H1 (cell line): ENCODE results near the gene NPIPA2. TPM values are rescaled to one million over a fixed set of nuclear protein-coding genes. Genes with fewer than 3 reads are reported as not detected.
"Not testable (repeated sequence)": the region's sequence is repeated elsewhere in the genome, so short reads cannot be mapped to it uniquely, and the experiment has no call there.

Experiments used
- CTCF ChIA-PET: fragments of 300-600 bp; sonication (Branson Sonifier 250); formaldehyde crosslinking; loops from one replicate; lab custom pipeline; 2021; ENCODE audit not compliant: partially characterized antibody; lab: Charles Lee
- POLR2A ChIA-PET: fragments of 300-600 bp; sonication (Branson Sonifier 250); formaldehyde crosslinking; loops from one replicate; lab custom pipeline; 2021; ENCODE audit warnings: inconsistent platforms; ENCODE audit not compliant: partially characterized antibody; lab: Charles Lee
- DNase-seq, 2 experiments: peaks; one replicate each; pipeline versions ENCODE4 v3.0.0 to v3.0.0-alpha.2; 2010 to 2022; ENCODE audit warnings: low spot score in 2 of 2, low read depth in 1 of 2, mixed read lengths in 1 of 2
- FAIRE-seq: peaks from 2 replicates; lab custom pipeline; 2011; peaks lifted over from hg19 to GRCh38; lab: Jason Lieb, UNC
- H2AFZ ChIP-seq: 2 replicates; pipeline ENCODE4 v1.8.1; 2012; ENCODE audit warnings: low read length, inconsistent platforms
- H2AK5ac ChIP-seq: 2 replicates; pipeline ENCODE4 v1.6.1; 2013; ENCODE audit warnings: low read depth, low read length
- H2BK120ac ChIP-seq: replicated peaks from 2 replicates; pipeline ENCODE3; 2013; ENCODE audit warnings: low read depth, low read length, inconsistent platforms
- H2BK12ac ChIP-seq: 2 replicates; pipeline ENCODE4 v1.6.1; 2013; ENCODE audit warnings: low read depth, low read length
- H2BK15ac ChIP-seq: 2 replicates; pipeline ENCODE4 v1.6.1; 2013; ENCODE audit warnings: low read length
- H2BK20ac ChIP-seq: 2 replicates; pipeline ENCODE4 v1.6.1; 2013; ENCODE audit warnings: low read length
- H2BK5ac ChIP-seq: 2 replicates; pipeline ENCODE4 v1.6.1; 2013; ENCODE audit warnings: low read depth, low read length
- H3K14ac ChIP-seq: 2 replicates; pipeline ENCODE4 v1.6.1; 2013; ENCODE audit warnings: inconsistent platforms; ENCODE audit not compliant: insufficient read length
- H3K18ac ChIP-seq: 2 replicates; pipeline ENCODE4 v1.6.1; 2013; ENCODE audit warnings: low read length; ENCODE audit errors: extremely low read depth
- H3K23ac ChIP-seq: 2 replicates; pipeline ENCODE4 v1.6.1; 2013; ENCODE audit warnings: inconsistent platforms; ENCODE audit not compliant: insufficient read length
- H3K23me2 ChIP-seq: 2 replicates; pipeline ENCODE4 v1.6.1; 2013; ENCODE audit warnings: low read depth, low read length
- H3K27ac ChIP-seq: 2 replicates; pipeline ENCODE4 v1.6.1; 2011; ENCODE audit warnings: low read depth, low read length, inconsistent platforms
- H3K27me3 ChIP-seq, 4 experiments: replicated peaks in 1 of 4; 1 replicate in 1 of 4; 2 replicates in 3 of 4; pipeline versions ENCODE4 v1.6.1 to v1.8.1; 2011 to 2013; ENCODE audit warnings: low read length in 3 of 4, mild to moderate bottlenecking in 3 of 4, inconsistent platforms in 2 of 4, mixed read lengths in 2 of 4, moderate library complexity in 1 of 4; ENCODE audit not compliant: control insufficient read depth in 3 of 4, insufficient read depth in 3 of 4; ENCODE audit errors: extremely low read depth in 1 of 4
- H3K36me3 ChIP-seq, 4 experiments: 2 replicates each; pipeline versions ENCODE4 v1.6.1 to v1.8.1; 2011 to 2013; ENCODE audit warnings: mild to moderate bottlenecking in 4 of 4, low read length in 3 of 4, moderate library complexity in 2 of 4, control low read depth in 1 of 4, inconsistent platforms in 1 of 4; ENCODE audit not compliant: insufficient read depth in 4 of 4, control insufficient read depth in 2 of 4
- H3K4ac ChIP-seq: replicated peaks from 2 replicates; pipeline ENCODE3; 2013; ENCODE audit warnings: low read length, low read depth, mixed read lengths, inconsistent platforms; ENCODE audit not compliant: insufficient read length
- H3K4me1 ChIP-seq, 4 experiments: replicated peaks in 1 of 4; 1 replicate in 1 of 4; 2 replicates in 3 of 4; pipeline versions ENCODE4 v1.6.1 to v1.8.1; 2011 to 2013; ENCODE audit warnings: low read length in 3 of 4, inconsistent platforms in 2 of 4, mixed read lengths in 1 of 4; ENCODE audit not compliant: insufficient read depth in 4 of 4, control insufficient read depth in 3 of 4
- H3K4me2 ChIP-seq, 2 experiments: 2 replicates each; pipeline versions ENCODE4 v1.6.1 to v1.8.1; 2011 to 2013; ENCODE audit warnings: low read depth in 2 of 2, low read length in 2 of 2, control low read depth in 1 of 2, inconsistent platforms in 1 of 2, mild to moderate bottlenecking in 1 of 2; ENCODE audit not compliant: insufficient read depth in 1 of 2
- H3K4me3 ChIP-seq, 4 experiments: fragments of 200-600, 300-600 bp in 1 of 4; sonication (generic), shearing (Covaris generic), sonication (Bioruptor Twin) in 1 of 4; 2 replicates each; pipeline versions ENCODE4 v1.5.1 to v1.8.1; 2011 to 2016; ENCODE audit warnings: low read length in 4 of 4, low read depth in 3 of 4, control low read depth in 2 of 4, inconsistent platforms in 2 of 4, mild to moderate bottlenecking in 2 of 4, mixed read lengths in 1 of 4, moderate library complexity in 1 of 4; ENCODE audit not compliant: insufficient read depth in 2 of 4; ENCODE audit errors: extremely low read depth in 1 of 4
- H3K56ac ChIP-seq: replicated peaks from 2 replicates; pipeline ENCODE3; 2013; ENCODE audit warnings: low read depth, mild to moderate bottlenecking, mixed read lengths, low read length, inconsistent platforms; ENCODE audit not compliant: insufficient read length
- H3K79me1 ChIP-seq: 2 replicates; pipeline ENCODE4 v1.6.1; 2013; ENCODE audit warnings: low read depth, low read length, control low read depth
- H3K79me2 ChIP-seq, 2 experiments: 2 replicates each; pipeline versions ENCODE4 v1.6.1 to v1.8.1; 2012 to 2013; ENCODE audit warnings: low read length in 2 of 2, mild to moderate bottlenecking in 2 of 2, inconsistent platforms in 1 of 2; ENCODE audit not compliant: insufficient read depth in 2 of 2, control insufficient read depth in 1 of 2
- H3K9ac ChIP-seq, 4 experiments: replicated peaks in 1 of 4; 1 replicate in 1 of 4; 2 replicates in 3 of 4; pipeline versions ENCODE4 v1.6.1 to v1.8.1; 2011 to 2013; ENCODE audit warnings: low read depth in 3 of 4, low read length in 3 of 4, control low read depth in 2 of 4, mild to moderate bottlenecking in 2 of 4, moderate library complexity in 2 of 4, inconsistent platforms in 1 of 4; ENCODE audit errors: extremely low read depth in 1 of 4
- H3K9me3 ChIP-seq, 2 experiments: 2 replicates each; pipeline versions ENCODE4 v1.6.1 to v1.8.1; 2012 to 2013; ENCODE audit warnings: mild to moderate bottlenecking in 2 of 2, moderate library complexity in 2 of 2, control low read depth in 1 of 2, inconsistent platforms in 1 of 2, low read depth in 1 of 2, low read length in 1 of 2, mixed read lengths in 1 of 2; ENCODE audit not compliant: insufficient read depth in 2 of 2
- H4K20me1 ChIP-seq, 2 experiments: replicated peaks in 1 of 2; 2 replicates each; pipeline versions ENCODE3 to v1.8.1; 2011 to 2013; ENCODE audit warnings: inconsistent platforms in 2 of 2, low read length in 2 of 2, mild to moderate bottlenecking in 1 of 2; ENCODE audit not compliant: insufficient read depth in 2 of 2, control insufficient read depth in 1 of 2
- H4K5ac ChIP-seq: 2 replicates; pipeline ENCODE4 v1.6.1; 2013; ENCODE audit warnings: low read length, low read depth, mixed read lengths, inconsistent platforms; ENCODE audit not compliant: insufficient read length
- H4K8ac ChIP-seq: 2 replicates; pipeline ENCODE4 v1.8.0; 2013; ENCODE audit warnings: mild to moderate bottlenecking, moderate library complexity, low read length, inconsistent platforms; ENCODE audit not compliant: insufficient read depth; ENCODE audit errors: extremely low read depth
- H4K91ac ChIP-seq: replicated peaks from 2 replicates; pipeline ENCODE3; 2013; ENCODE audit warnings: low read length, mixed read lengths, inconsistent platforms; ENCODE audit not compliant: insufficient read length
- WGBS, 2 experiments: shearing (Covaris generic) in 1 of 2; methylation state at CpG; one replicate each; pipeline versions ENCODE4 v1.1.6 to v1.1.7; 2013 to 2015; ENCODE audit warnings: low lambda C conversion rate in 2 of 2, mixed read lengths in 2 of 2, inconsistent platforms in 1 of 2, low coverage in 1 of 2, missing lambda C conversion rate in 1 of 2; ENCODE audit not compliant: insufficient replicate concordance in 2 of 2, insufficient coverage in 1 of 2, insufficient read length in 1 of 2; ENCODE audit errors: extremely low coverage in 1 of 2, missing lambda C conversion rate in 1 of 2; 5-methylcytosine and 5-hydroxymethylcytosine counted together
- polyA plus RNA-seq, 7 experiments: library from polyadenylated mRNA; depleted of rRNA in 3 of 7; stranded (reverse) in 5 of 7; unstranded in 2 of 7; fragments of >200 nt in 5 of 7; fragments of 200-250 nt in 2 of 7; gene quantifications; 1 replicate in 5 of 7; 2 replicates in 1 of 7; 4 replicates in 1 of 7; pipeline versions ENCODE4 v1.2.1 to v1.2.3, GENCODE V29; 2011 to 2013; ENCODE audit warnings: missing spikeins in 2 of 7, mixed read lengths in 2 of 7
- total RNA-seq: library from RNA; stranded (reverse); fragmentation: NEBNext Ultra II Directional; extraction: Animal tissue kit (Norgen Biotek cat#: 25700); gene quantifications from 2 replicates; pipeline ENCODE4 v1.2.1, GENCODE V29; 2021

The NPIPA2 gene
- total and polyA plus RNA-seq, 2 of the 8 experiments (the other 6 are each of a cell fraction or from before 2014, with no cell fraction given), result 8.9 to 16.8 TPM

DNA sequence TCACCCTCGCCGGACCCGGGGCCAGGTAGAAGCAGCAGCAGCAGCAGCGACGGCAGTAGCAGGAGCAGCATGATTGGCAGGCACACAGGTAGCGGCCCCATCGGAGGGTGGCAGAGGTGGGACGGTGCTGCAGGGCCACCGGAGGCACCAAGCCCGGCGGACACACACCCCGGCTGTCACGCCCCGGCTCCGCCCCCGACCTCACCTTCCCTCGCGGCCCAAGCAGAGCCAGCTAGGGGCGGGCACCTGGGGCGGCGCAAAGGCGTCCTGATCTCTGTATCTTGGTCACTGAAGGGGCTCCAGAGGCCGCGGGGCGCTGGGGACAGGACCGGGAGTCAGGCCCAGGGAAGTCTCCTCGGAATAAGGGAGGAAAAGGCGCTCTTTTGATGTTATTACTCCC is 48.2 kb upstream of the NPIPA2 start, which contains the start of gene PLA2G10:
Gene PLA2G10 (minus strand): TSS at position 180 of the 400 bp plus-strand sequence. CDS start 79 bp downstream, at position 101.
- H3K4ac ChIP-seq, POLR2A ChIA-PET, H3K27me3 ChIP-seq, H2BK15ac ChIP-seq, H4K5ac ChIP-seq, H3K4me2 ChIP-seq, H4K91ac ChIP-seq, H2BK120ac ChIP-seq, H3K23ac ChIP-seq, FAIRE-seq, H4K8ac ChIP-seq, H3K9me3 ChIP-seq, H3K79me2 ChIP-seq, H3K56ac ChIP-seq, H2BK12ac ChIP-seq, H3K23me2 ChIP-seq, H2BK20ac ChIP-seq, H3K27ac ChIP-seq, H3K18ac ChIP-seq, H3K9ac ChIP-seq, DNase-seq, H2BK5ac ChIP-seq, CTCF ChIA-PET, H4K20me1 ChIP-seq, H3K4me3 ChIP-seq, H3K36me3 ChIP-seq, H2AFZ ChIP-seq, H3K79me1 ChIP-seq, H3K4me1 ChIP-seq, H2AK5ac ChIP-seq, H3K14ac ChIP-seq: not testable (repeated sequence)
- WGBS, 2 experiments, result no CpG with 5 or more reads among the region's 28 CpGs

DNA sequence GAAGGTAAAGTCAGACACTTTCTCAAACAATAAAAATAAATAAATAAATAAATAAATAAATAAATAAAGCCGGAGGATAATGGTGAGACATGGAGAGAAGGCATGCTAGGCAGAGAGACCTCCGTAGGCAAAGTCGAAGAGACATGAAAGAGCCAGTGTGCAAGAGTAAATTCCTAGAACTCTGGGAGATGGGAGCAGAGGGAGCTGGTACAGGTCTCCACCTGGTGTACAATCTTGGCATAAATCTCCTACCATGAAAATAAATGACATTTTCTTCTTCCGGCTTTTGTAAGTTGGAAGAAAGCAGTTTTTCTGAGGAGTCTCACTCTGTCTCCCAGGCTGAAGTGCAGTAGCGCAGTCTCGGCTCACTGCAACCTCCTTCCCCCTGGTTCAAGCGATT is 40.5 kb upstream of the NPIPA2 start:
- H2BK12ac ChIP-seq, H4K8ac ChIP-seq, H4K5ac ChIP-seq, DNase-seq, H4K91ac ChIP-seq, H2BK5ac ChIP-seq, H3K4ac ChIP-seq, FAIRE-seq, H3K14ac ChIP-seq, H2BK120ac ChIP-seq, H3K27ac ChIP-seq, H3K23me2 ChIP-seq, POLR2A ChIA-PET, H2AFZ ChIP-seq, H3K79me2 ChIP-seq, H3K4me2 ChIP-seq, H3K18ac ChIP-seq, H2BK15ac ChIP-seq, H4K20me1 ChIP-seq, H3K4me3 ChIP-seq, H2AK5ac ChIP-seq, CTCF ChIA-PET, H3K79me1 ChIP-seq, H3K27me3 ChIP-seq, H3K56ac ChIP-seq, H3K9ac ChIP-seq, H3K4me1 ChIP-seq, H3K36me3 ChIP-seq, H2BK20ac ChIP-seq, H3K23ac ChIP-seq, H3K9me3 ChIP-seq: not testable (repeated sequence)
- 76% methylated on average over 2 of the region's 7 CpGs; no CpG with 5 or more reads in 1 of the 2 experiments for WGBS, 2 experiments
